Erythroblast (primary cell): ENCODE data around the gene OBSL1.

Experiments
- GATA1 ChIP-seq: IDR thresholded peaks from 2 replicates; pipeline ENCODE4 v1.6.1; 2011; ENCODE audit warnings: low read depth, mild to moderate bottlenecking, control low read depth, low read length, moderate library complexity
- POLR2A ChIP-seq: IDR thresholded peaks from 2 replicates; pipeline ENCODE4 v1.6.1; 2011; ENCODE audit warnings: mild to moderate bottlenecking, low read length

- TF ChIP-seq POLR2A (no peak), GATA1 (no peak)
Observed at GRCh38 chr2:219506153-219506801, 65.1 kb downstream of the OBSL1 start.
